Activated T-helper 9 cell treated with anti-CD3 and anti-CD28 coated beads, Interleukin-2, amount 50 U/mL, for 16 hours (primary cell): Measurements from ENCODE around the gene CELF4.

ENCODE experiments used
- DNase-seq: peaks from one replicate; pipeline ENCODE4 v3.0.0-alpha.2; 2020; ENCODE audit warnings: low read depth

The CELF4 gene

GRCh38 chr18:37546651-37547050, 18.9 kb downstream of the CELF4 start:
- DNase-seq: no peak

GRCh38 chr18:37546272-37546537, 19.4 kb downstream of the CELF4 start:
- DNase-seq: no peak

- DNase-seq: no peak
Measured at GRCh38 chr18:37545461-37546271, 19.9 kb downstream of the CELF4 start.

GRCh38 chr18:37544713-37545112, 20.9 kb downstream of the CELF4 start:
- DNase-seq: no peak

GRCh38 chr18:37544217-37544616, 21.4 kb downstream of the CELF4 start:
- DNase-seq: no peak

- no peak for DNase-seq
Measured at GRCh38 chr18:37543321-37543720, 22.3 kb downstream of the CELF4 start.

GRCh38 chr18:37541517-37541916, 24.1 kb downstream of the CELF4 start:
- DNase-seq: no peak

GRCh38 chr18:37540424-37541138, 25.0 kb downstream of the CELF4 start:
- DNase-seq: no peak

GRCh38 chr18:37539236-37539635, 26.4 kb downstream of the CELF4 start:
- DNase-seq: no peak

GRCh38 chr18:37538526-37539205, 26.9 kb downstream of the CELF4 start:
- no peak for DNase-seq

- DNase-seq: no peak
Measured at GRCh38 chr18:37537868-37538525, 27.6 kb downstream of the CELF4 start.

GRCh38 chr18:37536656-37537055, 28.9 kb downstream of the CELF4 start:
- DNase-seq: no peak

- DNase-seq: no peak
Measured at GRCh38 chr18:37535968-37536367, 29.6 kb downstream of the CELF4 start.

GRCh38 chr18:37534627-37535026, 31.0 kb downstream of the CELF4 start:
- no peak for DNase-seq

- DNase-seq: no peak
Measured at GRCh38 chr18:37533647-37534584, 31.7 kb downstream of the CELF4 start.

- no peak for DNase-seq
Measured at GRCh38 chr18:37532917-37533316, 32.7 kb downstream of the CELF4 start.

GRCh38 chr18:37529863-37530262, 35.7 kb downstream of the CELF4 start:
- DNase-seq: no peak

GRCh38 chr18:37529296-37529695, 36.3 kb downstream of the CELF4 start:
- no peak for DNase-seq

GRCh38 chr18:37527395-37527794, 38.2 kb downstream of the CELF4 start:
- no peak for DNase-seq

GRCh38 chr18:37525262-37525585, 40.4 kb downstream of the CELF4 start:
- DNase-seq: no peak

- no peak for DNase-seq
Measured at GRCh38 chr18:37524498-37525261, 40.9 kb downstream of the CELF4 start.
